Activated CD8-positive, alpha-beta memory T cell treated with anti-CD3 and anti-CD28 coated beads, Interleukin-2, amount 50 U/mL, for 24 hours (primary cell): Measurements from ENCODE around the gene LRMDA.

ENCODE experiments used
- DNase-seq: peaks from one replicate; pipeline ENCODE4 v3.0.0-alpha.2; 2020; ENCODE audit errors: extremely low read depth

Gene LRMDA

DNA sequence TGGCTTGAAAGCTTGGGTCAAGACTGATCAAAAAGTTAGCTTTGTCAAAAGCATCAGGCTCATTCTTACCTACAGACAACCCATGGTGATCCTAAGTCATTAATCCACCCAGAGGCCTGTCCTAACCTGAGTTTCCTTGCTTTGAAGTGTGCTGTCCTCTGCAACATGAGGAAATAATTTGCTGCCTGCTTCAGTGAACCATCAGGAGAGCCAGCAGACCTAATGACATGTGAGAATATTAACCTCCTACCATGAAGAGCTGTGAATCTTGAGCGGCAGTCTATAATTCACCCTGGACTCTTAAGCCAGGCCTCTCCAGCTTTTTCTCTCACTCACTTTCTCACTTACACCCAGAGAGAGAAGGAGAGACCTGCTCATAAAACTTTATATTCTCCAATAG, 590.0 kb downstream of the LRMDA start:
- DNase-seq, result no peak

DNA sequence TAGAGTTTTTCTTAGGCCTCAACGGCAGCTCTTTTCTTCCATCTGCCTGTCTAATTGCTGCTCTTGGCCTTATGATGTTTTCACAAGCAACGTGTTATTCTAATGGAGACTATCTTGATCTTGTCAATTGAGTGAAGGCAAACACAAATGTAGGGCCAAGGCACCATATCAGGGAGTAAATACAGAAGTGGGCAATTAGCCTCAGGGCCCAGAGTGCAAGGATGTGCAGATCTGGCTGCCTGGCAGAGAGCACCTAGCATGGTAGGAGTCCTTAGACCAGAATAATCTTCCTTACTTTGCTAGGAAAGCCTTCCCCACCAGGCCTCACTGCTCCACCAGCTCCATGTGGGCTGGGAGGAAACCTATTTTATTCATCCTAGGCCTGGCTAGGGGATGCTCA, 590.9 kb downstream of the LRMDA start:
- no peak for DNase-seq

DNA sequence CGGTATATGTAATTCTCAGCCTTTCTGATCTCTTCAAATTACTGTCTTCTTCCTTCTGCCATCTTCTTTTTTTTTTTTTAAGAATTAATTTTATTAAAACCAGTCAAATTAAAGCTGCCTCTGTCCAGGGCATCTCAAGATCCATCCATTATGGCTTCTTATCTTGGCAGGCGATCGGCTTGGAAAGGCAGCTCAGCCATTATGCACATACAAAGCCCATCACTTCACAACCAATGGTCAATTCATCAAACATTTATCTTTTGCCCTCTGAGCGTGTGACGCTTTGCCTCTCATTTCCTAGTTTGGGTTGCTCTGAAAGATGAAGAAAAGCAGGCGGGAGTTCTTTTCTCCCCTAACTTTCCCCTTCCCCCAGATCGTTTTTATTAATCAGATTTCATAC, 591.6 kb downstream of the LRMDA start:
- no peak for DNase-seq

DNA sequence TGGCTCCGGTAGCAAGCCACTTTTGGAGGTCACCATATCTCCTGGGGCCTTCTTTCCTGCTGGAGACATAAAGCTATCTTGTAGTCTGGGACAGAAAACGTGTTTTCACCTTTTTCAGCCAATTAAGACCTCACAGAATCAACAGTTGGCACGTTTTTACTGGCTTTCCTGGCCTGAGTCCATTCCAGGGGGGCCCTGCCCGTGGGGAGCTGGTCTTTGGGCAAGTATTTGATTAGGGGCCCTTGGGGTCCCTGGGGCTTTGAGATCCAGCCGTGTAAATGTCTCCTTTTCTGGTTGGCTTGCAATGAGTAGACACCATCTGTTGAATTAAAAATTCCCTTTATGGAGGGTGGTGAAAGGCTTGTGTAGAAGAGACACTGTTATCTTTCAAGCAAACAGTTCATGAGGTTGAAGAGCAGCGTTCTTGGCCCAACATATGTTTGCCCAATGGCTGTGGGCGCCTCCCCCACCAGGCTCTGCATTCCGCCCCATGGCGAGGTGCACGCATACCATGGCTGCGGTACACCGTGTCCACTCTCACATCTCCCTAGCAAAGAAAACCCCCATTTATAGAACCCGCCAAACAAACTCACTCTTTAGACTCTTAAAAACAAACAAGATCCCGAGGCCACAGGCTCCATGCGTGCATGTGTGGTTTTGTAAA, 593.2 kb downstream of the LRMDA start:
- no peak for DNase-seq

DNA sequence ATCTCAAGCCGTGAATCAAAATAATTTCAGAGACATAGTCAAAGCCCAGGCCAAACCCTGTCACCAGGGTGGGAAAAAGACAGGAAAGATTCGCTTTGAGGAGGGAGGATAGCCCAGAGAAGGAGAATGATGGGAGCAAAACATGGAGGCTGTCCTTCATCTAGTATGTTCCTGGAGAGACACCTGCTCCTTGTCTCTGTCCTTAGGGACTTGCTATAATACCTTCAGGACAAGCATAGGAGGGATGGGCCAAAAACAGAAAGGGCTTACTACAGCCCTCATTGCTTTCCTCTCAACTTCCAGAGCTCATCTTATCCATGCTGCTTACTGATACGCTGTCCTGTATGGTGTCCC, 593.7 kb downstream of the LRMDA start:
- DNase-seq, result no peak

DNA sequence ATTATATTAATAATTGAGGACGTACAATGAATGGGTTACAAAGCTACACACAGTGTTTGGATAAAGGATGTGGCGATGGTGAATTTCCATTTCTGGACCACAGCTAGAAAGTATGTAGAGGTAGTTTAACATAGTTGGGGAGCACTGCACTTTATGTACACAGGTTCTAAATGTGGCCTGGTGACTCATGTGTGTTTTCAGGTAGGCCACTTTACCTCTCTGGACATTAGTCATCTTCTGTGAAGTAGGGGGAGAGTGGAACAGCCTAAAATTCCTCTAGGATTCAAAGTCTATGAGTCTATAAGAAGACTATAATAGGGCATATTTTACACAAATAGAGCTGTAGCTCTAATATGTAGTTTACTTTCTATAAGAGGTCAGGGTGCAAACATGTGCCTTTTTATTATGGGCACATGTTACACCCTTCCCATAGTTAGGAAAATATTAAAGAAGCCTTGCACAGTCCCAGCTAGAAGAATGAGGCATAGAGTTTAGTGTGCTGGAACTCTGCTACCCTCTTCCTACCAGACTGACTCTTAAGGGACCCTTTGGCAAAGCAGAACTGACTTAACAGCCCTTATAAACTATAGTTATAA, 594.9 kb downstream of the LRMDA start:
- DNase-seq, result no peak

DNA sequence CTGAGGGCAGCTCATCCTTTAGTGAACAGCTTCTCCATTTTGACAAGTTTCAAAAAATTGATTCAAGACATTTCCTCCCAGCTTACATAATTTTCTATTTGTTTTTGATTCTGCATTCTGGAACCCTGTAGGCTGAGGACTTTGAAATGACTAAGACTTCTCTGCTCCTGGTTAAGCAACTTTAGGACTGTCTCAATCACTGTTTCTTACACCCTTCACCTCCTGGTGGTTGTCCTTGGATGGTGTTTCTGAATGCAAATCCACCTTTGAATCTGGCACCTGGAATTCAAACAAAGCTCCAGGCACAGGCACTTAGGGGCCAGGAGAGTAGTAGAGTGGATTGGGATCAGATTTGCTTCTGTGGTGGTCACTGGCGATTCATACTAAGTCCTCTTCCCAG, 595.5 kb downstream of the LRMDA start:
- no peak for DNase-seq

DNA sequence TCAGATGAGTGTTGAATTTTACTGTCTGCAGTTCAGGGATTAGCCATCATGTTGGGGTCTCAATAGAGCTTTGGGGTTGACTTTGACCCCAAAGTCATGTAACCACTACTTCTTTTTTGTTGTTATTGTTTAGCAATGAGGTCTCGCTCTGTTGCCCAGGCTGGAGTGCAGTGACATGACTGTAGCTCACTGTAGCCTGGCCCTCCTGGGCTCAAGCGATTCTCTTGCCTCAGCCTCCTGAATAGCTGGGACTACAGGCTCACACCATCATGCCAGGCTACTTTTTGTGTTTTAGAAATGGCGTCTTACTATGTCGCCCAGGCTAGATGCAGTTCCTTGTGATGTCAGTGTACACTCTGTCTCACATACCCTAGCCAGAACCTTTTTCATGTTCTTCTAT, 598.4 kb downstream of the LRMDA start:
- no peak for DNase-seq

DNA sequence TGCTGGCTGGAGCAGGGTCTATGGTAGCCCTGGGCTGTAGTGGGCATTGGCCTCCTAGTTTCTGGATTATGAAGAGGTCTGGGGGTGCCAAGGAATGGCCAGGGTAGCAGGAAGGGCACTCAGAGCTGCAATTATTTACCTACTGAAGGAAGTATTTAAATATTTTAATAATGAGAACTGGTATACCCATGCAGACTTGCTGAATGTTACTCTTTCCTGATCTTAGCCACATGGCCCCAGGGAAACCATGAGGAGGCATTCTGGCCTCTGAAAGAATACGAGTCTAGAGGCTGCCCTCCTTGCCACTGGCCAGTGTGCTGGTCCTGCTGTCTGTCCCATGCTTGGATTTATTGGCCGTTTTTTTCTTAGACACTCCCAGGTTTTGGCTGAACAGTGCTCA, 599.7 kb downstream of the LRMDA start:
- no peak for DNase-seq

DNA sequence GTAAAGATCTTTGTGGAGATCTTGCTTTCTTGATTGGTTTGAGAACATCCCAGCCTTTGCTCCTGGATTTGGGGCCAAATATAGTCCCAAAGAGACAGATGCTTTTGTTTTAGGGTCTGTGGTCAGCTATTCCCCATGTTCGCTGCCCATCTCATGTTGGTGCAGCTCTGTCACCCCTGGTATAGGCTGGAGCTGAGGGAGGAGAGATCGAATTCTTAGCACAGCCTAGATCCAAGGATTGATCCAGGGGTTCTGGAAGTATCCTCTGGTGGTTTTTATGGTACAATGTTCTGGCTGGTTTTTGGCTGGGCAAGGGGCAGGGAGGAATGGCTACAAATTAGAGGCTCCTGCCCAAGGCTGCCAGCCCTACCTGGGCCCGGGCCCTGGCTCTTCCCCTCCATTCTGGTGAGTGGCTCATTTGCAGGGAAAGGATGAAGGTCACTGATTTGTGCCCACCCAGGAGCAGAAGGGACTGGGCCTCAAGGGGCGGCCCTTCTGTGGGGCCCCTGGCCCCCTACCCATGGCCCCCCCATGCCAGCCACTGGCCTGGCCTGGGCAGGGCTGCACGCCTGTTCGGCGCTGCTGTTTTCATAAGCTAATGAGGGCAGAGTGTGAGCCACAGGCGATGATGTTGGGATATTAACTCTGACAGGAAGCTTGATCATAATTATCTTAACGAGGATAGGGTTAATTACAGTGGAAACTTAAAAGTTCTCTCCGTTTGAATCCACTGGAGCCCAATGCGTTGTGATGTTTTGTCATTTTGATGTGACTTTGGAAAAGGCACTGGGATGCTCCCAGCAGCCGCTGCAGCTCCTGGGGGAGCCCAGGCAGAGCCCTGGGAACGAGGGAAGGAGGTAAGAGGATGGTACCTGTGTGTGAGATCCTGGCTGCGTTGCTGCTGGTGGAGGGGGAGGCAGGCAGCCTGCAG, 600.6 kb downstream of the LRMDA start:
- no peak for DNase-seq

DNA sequence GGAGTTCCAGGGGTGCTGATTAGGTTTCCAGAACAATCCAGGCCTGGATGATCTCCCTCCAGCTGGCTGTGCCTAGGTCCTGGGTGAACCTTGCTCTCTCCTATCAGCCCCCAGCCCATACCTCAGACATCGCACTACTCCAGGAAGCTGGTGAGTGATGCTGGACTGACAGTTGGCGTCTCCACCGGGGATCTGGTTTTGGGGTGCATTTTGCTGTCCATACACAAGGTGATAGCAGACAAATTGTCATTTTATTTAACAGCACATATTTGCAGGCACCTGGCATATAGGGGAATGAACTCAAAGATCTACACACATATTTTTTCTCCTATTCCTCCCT, 601.2 kb downstream of the LRMDA start:
- DNase-seq, result no peak

DNA sequence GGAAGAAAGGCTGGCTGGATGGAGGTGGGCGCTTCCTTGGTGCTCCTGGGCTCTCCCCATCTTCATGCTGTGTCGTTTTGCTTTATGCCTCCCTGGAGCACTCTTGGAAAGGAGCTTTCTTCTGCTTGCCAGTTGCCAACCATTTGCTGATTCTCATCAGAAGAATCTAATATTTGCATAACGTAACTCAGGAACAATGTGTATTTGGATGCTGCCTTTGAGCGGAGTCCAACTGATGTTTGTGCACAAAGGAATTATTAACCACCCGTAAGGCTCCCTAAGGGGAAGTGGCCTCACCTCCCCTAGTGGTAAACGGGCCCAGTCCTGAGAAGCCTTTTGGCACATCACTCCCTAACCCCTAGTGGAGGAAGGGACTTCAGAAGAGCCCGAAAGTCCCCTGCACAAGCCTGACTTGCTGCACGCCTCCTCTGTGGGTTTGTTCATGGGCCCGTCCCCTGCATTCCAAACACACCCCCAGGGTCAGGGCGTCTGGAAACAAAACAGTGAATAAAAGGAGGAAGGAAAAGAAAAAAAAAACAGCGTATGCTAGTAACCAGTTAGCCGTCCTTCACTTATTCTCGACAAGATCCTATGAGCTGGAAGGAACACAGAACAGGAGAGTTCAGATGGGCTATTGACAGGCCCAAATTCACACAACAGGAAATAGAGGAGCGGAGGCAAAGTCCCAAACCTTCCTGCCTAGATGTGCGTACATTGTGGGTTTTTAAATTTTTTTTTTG, 602.2 kb downstream of the LRMDA start:
- DNase-seq, result no peak

DNA sequence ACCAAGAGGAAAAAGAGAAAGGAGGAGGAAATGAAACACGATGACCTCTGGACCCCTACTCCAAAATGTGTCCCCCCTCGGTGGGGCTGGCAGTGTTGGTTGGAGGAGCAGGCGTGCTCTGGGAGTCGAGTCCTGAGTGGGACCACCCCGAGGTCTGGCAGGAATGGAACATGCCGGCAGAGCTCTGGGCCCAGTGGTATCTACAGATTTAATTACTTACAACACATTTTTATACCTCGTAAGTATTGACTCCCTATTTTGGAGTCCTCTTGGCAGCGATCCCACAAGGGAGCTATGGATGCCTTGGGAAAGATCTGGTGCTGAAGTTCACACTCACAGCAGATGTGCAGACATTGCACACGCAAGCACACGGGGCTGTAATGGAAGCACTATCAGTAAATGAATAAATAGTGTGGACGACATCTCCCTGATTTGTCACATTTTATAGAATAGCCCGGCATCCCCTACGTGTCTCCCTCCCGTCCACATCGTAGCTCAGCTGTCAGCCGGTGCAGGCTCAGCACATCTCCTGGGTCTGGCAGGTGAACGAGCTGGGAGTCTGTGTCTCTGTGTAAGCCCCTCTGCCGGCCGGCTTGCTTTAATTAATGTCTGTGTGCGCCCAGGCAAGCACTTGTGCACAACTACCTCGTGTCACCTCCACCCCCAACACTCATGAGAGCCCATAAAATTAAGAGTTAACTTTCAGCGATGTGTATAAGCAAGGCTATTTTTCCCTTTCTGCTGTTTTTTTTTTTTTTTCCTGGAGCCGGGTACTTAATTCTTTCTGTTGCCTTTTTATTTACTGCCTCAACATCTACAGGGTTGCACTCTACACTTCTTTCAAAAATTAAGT, 603.2 kb downstream of the LRMDA start:
- no peak for DNase-seq

DNA sequence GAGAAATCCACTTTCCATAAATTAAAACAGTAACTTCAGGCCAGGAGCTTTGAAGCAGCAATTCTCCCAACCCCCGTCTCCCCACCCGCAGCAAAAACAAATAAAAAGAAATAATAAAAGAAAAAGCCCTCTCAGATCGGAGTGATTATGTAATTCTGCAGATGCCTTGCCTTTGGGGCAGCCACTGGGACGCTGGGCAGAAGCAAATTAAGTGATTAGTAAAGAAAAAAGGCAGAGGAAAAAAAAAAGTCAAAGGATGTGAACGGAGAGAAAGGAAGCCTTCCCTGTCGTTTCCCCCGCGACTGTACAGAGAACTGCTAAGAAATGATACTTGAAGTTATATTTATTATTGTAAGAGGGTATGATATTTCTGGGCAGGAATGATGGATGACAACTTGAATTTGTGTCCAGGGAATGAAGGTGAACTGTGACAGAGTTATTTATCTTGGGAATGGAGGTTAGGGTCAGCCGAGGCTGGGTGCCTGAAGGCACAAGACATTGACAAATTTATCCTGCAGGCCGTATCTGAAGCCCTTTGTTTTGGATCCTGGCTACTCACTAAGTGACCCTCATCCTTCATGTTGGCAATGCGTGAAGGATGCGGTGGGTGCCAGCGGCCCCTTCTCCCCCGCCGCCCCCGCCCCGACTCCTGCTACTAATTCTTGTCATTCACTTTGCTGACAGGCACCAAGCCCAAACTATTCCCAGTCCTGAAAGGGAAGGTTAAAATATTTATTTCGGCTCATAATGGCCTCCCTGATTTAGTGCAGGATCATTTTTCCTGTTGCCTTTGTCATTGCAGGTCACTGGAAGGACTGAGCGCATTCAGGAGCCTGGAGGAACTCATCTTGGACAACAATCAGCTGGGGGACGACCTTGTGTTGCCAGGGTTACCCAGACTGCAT, 604.0 kb downstream of the LRMDA start:
- DNase-seq, result no peak

DNA sequence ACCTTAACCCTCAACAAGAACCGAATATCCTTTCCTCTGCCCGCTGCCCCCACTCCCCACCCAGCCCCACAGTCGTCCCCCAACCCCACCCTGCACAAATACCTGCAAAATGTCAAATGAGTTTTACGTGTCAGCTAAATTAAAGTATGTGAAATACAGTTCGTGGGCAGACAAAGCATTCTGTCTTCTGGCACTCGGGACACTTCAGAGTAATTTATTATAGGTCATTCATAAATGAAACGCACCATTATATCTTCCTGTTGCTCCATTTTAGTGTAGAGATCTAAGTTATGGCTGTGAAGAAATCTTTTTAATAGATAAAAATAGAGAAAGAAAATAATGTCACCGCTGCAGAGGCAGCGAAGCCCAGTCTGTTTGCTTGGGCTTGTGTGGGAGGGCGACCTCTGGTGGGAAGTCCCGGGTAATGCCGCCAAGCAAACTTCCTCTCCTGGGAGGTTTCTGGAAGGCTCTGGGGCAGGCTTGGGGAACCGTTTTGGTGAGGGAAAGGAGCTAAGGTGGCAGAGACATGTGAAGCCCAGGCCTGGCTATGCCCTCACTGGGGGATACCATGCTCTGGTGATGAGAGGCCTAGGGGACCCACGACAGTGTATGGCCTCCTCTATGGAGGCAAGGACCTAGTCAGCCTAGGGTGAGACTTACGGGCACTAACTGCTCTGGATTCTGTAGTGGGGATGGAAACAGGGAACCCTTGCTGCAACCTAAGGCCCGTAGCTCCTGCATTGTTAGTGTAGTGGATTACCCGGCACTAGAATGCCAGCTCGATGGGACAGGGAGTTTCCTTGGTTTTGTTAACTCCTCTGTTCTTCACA, 604.9 kb downstream of the LRMDA start:
- DNase-seq, result no peak

DNA sequence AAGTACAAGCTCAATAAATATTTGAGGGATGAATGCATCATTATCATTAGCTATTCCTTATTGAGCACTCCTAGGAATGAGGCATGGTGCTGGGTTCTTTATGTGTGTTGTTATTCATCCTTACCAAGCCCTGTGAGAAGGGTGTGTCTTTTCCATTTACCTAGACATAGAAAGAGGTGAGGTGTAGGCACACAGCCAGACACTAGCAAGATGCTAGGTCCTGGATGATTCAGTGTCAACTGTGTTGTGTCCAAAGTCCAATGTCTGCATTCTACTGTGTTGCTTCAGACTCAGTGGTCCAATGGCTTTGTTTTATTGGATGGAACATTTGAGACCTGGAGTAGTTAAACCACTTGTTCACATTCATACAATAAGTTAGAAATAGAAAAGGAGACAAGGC, 605.5 kb downstream of the LRMDA start:
- DNase-seq, result no peak

DNA sequence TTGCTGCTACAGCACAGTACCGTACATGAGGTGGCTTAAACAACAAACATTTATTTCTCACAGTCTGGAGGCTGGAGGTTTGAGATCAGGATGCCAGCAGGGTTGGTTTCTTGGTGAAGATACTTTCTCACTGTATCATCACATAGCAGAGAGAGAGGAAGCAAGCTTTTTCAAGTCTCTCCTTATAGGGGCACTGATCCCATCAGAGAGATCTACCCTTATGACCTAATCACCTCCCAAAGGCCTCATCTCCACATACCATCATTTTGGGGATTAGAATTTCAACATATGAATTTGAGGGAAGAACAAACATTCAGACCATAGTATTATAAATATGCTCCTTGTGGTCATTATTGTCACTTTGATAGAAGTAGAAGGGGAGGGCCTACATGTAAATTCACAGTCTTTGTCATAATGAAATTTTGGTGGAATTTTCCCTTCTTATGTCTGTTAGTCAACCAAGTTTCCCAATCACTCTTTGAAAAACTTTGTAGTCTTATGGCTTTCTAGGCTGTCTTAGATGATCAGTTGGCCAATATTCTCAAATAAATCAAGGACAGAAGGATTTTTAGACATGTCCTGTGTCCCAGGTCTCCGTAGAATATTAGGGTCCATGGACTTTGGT, 606.2 kb downstream of the LRMDA start:
- no peak for DNase-seq

DNA sequence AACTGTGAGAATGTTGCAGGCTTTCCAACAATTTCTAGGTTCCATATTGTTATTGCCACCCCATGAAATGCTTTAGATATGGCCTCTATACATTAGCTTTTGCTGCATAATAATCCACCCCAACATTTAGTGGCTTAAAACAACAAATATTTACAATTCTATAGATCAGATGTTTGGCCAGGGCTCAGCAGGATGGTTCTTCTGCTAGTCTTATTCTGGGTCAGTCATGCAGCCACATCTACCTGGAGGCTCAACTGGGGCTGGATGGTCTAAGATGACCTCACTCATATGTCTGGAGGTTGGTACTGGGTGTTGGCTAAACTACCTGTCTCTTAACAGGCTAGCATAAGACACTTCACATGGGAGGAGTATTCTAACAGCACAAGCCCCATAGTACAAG, 607.3 kb downstream of the LRMDA start:
- DNase-seq, result no peak
